UCSD-AML1 (cell line): Measurements from ENCODE around the gene PSMD8.
"Not testable (repeated sequence)": the region's sequence is repeated elsewhere in the genome, so short reads cannot be mapped to it uniquely, and the experiment has no call there.

ENCODE experiments used
- DNase-seq: peaks from one replicate; lab custom pipeline; 2025; ENCODE audit not compliant: unreplicated experiment; lab: John Stamatoyannopoulos, UW

The PSMD8 gene

DNA sequence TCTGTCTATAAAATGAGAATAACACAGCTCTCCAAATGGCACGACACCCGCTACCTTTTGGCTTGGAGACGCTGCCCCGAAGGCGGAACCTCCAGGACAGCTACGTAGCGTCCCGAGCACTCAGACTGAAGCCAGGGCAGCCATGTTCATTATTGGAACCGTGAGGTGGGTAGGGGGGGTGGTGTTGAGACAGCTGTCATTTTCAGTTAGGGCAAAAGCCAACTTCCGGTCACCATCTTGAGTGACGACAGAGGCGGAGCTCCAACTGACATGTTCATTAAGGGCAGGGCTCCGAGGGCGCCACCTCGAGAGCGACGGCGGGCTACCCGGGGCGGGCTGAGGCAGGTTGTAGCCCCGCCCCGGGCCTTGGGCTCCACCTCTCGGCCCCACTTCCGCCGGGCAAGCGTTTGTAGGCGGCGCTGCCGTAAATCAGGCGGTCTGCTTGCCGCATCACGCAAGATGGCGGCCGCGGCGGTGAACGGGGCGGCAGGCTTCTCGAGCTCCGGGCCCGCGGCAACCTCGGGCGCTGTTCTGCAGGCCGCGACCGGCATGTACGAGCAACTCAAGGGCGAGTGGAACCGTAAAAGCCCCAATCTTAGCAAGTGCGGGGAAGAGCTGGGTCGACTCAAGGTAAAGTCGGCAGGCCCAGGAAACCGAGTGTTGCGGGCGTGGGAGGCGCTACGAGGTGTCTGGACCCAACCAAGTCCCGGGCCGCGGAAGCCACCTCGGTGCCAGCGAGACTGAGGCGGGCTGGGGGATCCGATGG is at the start of gene PSMD8:
Gene PSMD8 (plus strand): TSS at position 240 of the 766 bp plus-strand sequence. CDS start 31 bp downstream, at position 271.
- DNase-seq, result peak; percentile 99

DNA sequence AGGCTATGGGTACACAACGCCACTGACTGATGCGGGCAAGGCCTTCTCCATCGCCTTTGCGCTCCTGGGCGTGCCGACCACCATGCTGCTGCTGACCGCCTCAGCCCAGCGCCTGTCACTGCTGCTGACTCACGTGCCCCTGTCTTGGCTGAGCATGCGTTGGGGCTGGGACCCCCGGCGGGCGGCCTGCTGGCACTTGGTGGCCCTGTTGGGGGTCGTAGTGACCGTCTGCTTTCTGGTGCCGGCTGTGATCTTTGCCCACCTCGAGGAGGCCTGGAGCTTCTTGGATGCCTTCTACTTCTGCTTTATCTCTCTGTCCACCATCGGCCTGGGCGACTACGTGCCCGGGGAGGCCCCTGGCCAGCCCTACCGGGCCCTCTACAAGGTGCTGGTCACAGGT is 47.8 kb upstream of the PSMD8 start:
- no peak for DNase-seq

DNA sequence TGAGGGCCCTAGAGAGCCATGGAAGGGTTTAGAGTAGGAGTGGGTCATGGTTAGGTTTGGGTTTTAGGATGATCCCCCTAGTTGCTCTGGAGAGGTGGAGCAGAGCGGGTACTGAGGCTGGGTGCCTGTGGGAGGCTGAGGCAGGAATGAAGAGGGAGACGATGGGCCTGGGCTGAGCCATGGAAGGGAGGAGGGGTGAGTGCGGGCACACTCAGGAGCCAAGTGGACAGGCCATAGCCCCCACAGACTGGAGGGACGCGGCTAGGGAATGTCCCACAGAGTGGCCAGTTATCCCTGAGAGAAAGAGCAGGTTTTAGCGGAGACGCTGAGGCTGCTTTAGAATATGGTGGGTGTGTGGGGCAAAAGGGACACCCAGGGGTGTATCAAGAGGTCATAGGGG is 44.7 kb upstream of the PSMD8 start:
- DNase-seq, result no peak

GRCh38 chr19:38331728-38332127 is 42.6 kb upstream of the PSMD8 start:
- no peak for DNase-seq

DNA sequence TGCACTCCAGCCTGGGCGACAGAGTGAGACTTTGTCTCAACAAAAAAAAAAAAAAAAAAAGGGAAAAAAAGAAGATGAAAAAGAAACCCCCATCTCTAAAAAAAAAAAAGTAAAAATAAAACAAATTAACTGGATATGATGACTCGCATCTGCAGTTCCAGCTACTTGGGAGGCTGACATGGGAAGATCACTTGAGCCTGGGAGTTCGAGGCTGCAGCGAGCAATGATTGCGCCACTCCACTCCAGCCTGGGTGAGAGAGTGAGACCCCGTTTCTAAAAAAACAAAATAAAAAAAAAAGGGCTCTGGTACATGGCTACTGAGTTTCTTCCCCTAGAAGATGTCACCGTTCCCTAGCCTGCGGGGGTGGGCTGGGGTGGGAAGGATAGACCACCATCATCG is 41.1 kb upstream of the PSMD8 start:
- DNase-seq, result no peak

- peak; percentile 95 for DNase-seq
Measured at GRCh38 chr19:38335949-38336637, 38.3 kb upstream of the PSMD8 start.

DNA sequence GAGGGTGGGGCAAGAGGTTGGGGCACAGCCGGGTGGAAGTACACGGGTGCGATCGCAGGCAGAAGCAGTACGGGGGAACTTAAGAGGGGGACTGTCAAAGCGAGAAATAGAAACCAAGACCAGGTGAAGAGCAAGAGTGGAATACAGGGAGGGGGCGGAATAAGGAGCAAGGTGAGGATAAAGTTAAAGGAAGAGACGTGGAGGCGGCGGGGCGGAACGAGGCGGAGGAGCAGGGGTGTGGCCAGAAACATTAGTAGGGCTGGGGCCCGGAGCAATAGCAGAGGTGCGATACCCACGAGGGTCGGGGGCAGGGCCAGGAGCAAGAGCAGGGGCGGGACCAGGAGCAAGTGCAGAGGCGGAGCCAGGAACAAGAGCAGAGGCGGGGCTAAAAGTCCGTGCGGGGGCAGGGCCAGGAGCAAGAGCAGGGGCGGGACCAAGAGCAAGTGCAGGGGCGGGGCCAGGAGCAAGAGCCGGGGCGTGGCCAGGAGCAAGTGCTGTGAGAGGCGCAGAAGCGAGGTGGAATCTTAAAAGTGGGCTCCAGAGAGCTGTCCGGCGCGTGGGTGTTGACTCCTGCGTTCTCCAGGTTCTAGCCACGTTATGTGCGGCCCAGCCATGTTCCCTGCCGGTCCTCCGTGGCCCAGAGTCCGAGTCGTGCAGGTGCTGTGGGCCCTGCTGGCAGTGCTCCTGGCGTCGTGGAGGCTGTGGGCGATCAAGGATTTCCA is 37.6 kb upstream of the PSMD8 start:
- peak; percentile 96 for DNase-seq

DNA sequence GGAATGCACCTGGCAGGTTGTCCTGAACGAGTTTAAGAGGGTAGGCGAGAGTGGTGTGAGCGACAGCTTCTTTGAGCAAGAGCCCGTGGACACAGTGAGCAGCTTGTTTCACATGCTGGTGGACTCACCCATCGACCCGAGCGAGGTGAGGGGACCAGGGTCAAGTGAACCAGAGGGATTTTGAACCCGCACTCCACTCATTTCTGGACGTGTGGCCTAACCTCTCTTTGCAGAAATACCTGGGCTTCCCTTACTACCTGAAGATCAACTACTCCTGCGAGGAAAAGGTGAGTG is 37.1 kb upstream of the PSMD8 start:
- no peak for DNase-seq

GRCh38 chr19:38339011-38339410 is 35.4 kb upstream of the PSMD8 start:
- not testable (repeated sequence) for DNase-seq

DNA sequence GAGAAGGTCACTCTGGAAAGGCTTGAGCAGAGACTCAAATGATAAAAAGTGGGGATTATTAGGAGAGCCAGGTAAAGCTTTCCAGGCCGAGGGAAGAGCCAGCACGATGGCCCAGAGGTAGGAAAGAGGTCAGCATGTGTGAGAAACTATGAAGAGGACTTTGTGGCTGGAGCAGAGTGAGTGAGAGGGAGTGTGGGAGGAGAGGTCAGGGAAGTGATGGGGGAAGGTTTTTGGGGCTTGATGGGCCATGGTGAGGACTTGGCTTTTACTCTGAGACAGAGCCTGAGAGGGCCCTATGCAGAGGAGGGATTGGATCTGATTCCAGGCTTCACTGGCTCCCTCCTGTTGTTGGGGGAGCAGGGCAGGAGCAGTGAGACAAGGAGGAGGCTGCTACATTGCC is 33.4 kb upstream of the PSMD8 start:
- no peak for DNase-seq

- no peak for DNase-seq
Measured at GRCh38 chr19:38346837-38347236, 27.5 kb upstream of the PSMD8 start.

GRCh38 chr19:38350883-38351282 is 23.5 kb upstream of the PSMD8 start:
- no peak for DNase-seq

- no peak for DNase-seq
Measured at GRCh38 chr19:38351865-38352395, 22.4 kb upstream of the PSMD8 start.

DNA sequence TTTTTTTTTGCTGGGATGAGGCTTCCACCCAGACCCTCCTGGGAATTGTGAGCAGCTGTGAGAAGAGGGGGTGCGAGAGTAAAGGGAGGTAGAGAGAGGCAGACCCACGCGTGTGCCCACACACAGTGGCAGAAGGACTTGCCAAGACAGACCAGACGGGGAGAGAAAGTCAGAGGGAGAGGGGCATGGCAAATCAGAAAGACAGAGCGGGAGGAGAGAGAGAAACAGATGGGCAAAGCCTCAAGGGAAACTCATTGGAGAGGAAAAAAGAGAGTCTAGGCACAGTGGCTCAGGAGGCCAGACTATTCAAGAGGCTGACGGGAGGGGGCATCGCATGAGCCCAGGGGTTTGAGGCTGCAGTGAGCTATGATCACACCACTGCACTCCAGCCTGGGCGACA is 21.8 kb upstream of the PSMD8 start:
- no peak for DNase-seq

- DNase-seq, result no peak
Measured at GRCh38 chr19:38355728-38356725, 18.3 kb upstream of the PSMD8 start.

DNA sequence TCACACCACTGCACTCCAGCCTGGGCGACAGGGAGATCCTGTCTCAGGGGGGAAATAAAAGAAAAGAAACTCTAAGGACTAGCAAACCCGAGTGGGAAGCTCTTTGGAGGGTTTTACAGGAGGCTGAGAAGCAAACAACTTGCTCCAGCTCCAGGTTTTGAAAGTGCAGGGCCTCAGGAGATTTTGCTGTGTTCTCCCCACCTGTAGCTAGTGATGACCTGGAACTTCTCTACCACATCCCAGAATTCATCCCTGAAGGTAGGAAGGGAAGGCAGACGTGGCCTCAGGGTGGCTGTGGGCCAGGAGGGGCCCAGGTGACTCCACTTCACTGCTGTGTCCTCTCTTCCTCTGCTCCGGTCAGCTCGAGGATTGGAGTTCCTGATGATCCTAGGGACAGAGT is 16.3 kb upstream of the PSMD8 start:
- no peak for DNase-seq

DNA sequence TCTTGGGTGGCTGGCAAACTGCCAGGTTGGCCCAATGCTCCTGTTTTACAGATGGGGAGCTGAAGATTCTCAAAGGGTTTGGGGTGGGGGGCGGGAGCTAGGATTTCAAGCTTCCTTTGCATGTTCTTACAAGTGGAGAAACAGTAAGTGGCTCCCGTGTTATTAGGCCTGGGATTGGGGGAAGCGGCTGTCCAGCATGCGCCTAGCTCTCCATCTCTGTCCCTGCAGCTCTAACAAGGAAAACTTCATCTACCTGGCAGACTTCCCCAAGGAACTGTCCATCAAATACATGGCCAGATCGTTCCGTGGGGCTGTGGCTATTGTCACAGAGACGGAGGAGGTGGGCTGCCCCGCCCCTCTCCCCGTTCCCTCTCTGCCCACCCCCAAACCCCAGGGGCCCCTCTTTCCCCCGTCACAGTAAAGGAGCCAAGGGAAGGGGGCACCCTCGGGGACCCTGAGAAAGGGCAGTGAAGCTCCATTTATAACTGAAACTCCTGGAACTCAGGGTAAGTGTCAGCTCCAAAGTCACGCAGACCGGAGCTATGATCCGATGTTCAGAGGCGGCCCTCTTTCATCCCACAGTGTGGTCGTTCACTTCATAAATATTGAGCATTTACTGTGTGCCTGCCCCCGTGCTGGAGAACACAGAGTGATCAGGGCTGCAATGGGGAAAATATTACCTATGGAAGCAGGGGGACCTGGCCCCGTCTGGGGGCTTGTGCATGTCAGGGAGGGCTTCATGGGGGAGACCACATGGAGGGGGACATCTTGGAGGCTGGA is 14.9 kb upstream of the PSMD8 start:
- DNase-seq, result no peak

- DNase-seq, result no peak
Measured at GRCh38 chr19:38360351-38360750, 14.0 kb upstream of the PSMD8 start.

GRCh38 chr19:38360839-38361631 is 13.3 kb upstream of the PSMD8 start:
- DNase-seq, result no peak
